PC-9 (cell line): ENCODE measurements around the gene OTUD1. TPM values are rescaled to one million over a fixed set of nuclear protein-coding genes. Genes with fewer than 3 reads are reported as not detected.

ENCODE experiments used
- BruUV-seq: library from RNA; stranded (reverse); fragments of 400-500 nt; replicated peaks from 2 replicates; lab custom pipeline; 2021; lab: Mats Ljungman, UMichigan
- CTCF ChIA-PET: fragments of 300-600 bp; sonication (Branson Sonifier 250); formaldehyde crosslinking; loops from one replicate; lab custom pipeline; 2022; ENCODE audit warnings: antibody characterized with exemption; lab: Charles Lee
- POLR2A ChIA-PET: fragments of 300-600 bp; sonication (Branson Sonifier 250); formaldehyde crosslinking; loops from one replicate; lab custom pipeline; 2022; ENCODE audit warnings: antibody characterized with exemption; ENCODE audit not compliant: unreplicated experiment; lab: Charles Lee
- DNase-seq, 2 experiments: peaks; one replicate each; pipeline versions ENCODE4 v3.0.0 to v3.0.0-alpha.2; 2015 to 2022; ENCODE audit warnings: mixed read lengths in 1 of 2
- H2AFZ ChIP-seq: fragments of 200-600 bp; sonication (generic); 2 replicates; pipeline ENCODE4 v1.8.1; 2017; ENCODE audit warnings: antibody characterized with exemption
- H3F3A ChIP-seq: fragments of 200-600 bp; sonication (generic); 2 replicates; pipeline ENCODE4 v1.8.1; 2017; ENCODE audit warnings: antibody characterized with exemption, mild to moderate bottlenecking, low read depth; ENCODE audit not compliant: insufficient read depth
- H3K27ac ChIP-seq: fragments of 200-600 bp; sonication (generic); 2 replicates; pipeline ENCODE4 v1.6.1; 2016; ENCODE audit warnings: mixed run types
- H3K27me3 ChIP-seq: fragments of 200-600 bp; sonication (generic); 2 replicates; pipeline ENCODE4 v1.6.1; 2016; ENCODE audit warnings: low read depth, mixed run types; ENCODE audit not compliant: insufficient read depth
- H3K36me3 ChIP-seq: fragments of 200-600 bp; sonication (generic); 2 replicates; pipeline ENCODE4 v1.6.1; 2016; ENCODE audit warnings: low read depth, mixed run types
- H3K4me1 ChIP-seq: fragments of 200-600 bp; sonication (generic); replicated peaks from 2 replicates; pipeline ENCODE4 v1.6.1; 2016; ENCODE audit warnings: mixed run types; ENCODE audit not compliant: insufficient read depth
- H3K4me2 ChIP-seq: fragments of 200-600 bp; sonication (generic); 2 replicates; pipeline ENCODE4 v1.6.1; 2017; ENCODE audit warnings: mixed run types
- H3K4me3 ChIP-seq: fragments of 200-600 bp; sonication (generic); 2 replicates; pipeline ENCODE4 v1.6.1; 2016; ENCODE audit warnings: mixed run types
- H3K79me2 ChIP-seq: fragments of 200-600 bp; sonication (generic); 2 replicates; pipeline ENCODE4 v1.6.1; 2017; ENCODE audit warnings: low read depth, mixed run types
- H3K9me2 ChIP-seq: fragments of 200-600 bp; sonication (generic); 2 replicates; pipeline ENCODE4 v1.8.1; 2017; ENCODE audit warnings: mild to moderate bottlenecking; ENCODE audit not compliant: insufficient read depth
- H3K9me3 ChIP-seq: fragments of 200-600 bp; sonication (generic); 2 replicates; pipeline ENCODE4 v1.8.1; 2016; ENCODE audit warnings: low read depth; ENCODE audit not compliant: insufficient read depth
- H4K20me1 ChIP-seq: fragments of 200-600 bp; sonication (generic); 2 replicates; pipeline ENCODE4 v1.8.1; 2017; ENCODE audit not compliant: insufficient read depth
- EZH2 ChIP-seq: fragments of 200-600 bp; sonication (generic); IDR thresholded peaks from 2 replicates; pipeline ENCODE4 v1.8.0; 2017; ENCODE audit warnings: antibody characterized with exemption, low read depth
- intact Hi-C: fragments of 100-400 bp; cut with micrococcal nuclease; formaldehyde crosslinking; loops from one replicate; pipeline ENCODE4 v1.10.0; 2022; ENCODE audit not compliant: unreplicated experiment
- total RNA-seq: library from RNA; stranded (reverse); gene quantifications from 2 replicates; pipeline ENCODE4 v1.2.3, GENCODE V29; 2021
- TF ChIP-seq, protein P1 (sequence below): fragments of 200-600 bp; sonication (generic); conservative IDR thresholded peaks from 2 replicates; pipeline ENCODE4 v1.6.1; 2017; ENCODE audit warnings: mixed run types, antibody characterized with exemption, mild to moderate bottlenecking, moderate library complexity

Gene OTUD1
- total RNA-seq, 1 experiment from 2014 or later = 16.9 TPM

DNA sequence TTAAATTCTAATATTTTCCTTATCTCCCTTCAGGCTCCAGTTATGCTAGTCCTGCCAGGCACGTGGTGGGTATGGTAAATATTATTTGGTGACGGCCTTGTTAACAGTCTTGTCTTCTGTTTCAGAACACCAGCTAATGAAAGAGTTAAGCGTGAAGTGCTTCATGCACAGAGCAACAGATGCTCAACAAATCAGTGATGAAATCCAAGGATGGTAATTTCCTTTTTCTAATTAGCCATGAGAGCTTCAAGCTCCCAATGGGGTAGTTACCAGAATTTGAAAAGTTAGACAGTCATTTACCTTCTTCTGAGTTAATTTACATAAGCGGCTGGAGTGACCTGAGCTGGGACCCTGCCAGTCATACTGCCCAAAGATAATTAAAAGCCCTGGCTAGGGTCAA is 1.9 kb upstream of the OTUD1 start:
- Histone ChIP-seq H3K4me1 (peaks cover 31% of the 10 kb centered on the region), H3K9me3 (no peaks in the 10 kb centered on the region), H3K4me2 (no peak overlapping the region), H3F3A (peaks cover 30% of the 10 kb centered on the region), H3K79me2 (peaks cover 21% of the 10 kb centered on the region), H3K9me2 (no peaks in the 10 kb centered on the region), H4K20me1 (peaks cover 14% of the 10 kb centered on the region; the same call in 1 of the 2 replicates), H3K27ac (no peak overlapping the region), H3K36me3 (no peaks in the 10 kb centered on the region), H2AFZ (no peak overlapping the region), H3K27me3 (no peaks in the 10 kb centered on the region), H3K4me3 (no peak overlapping the region)
- POLR2A ChIA-PET = interaction anchor here (0.9 kb wide), 1 partner anchor 13 kb away, joined by 5 read pairs; no protein-coding TSS in a partner anchor
- no TSS peak for BruUV-seq
- no peak for DNase-seq
- TF ChIP-seq EZH2 = no peak
- TF ChIP-seq, protein P1, sequence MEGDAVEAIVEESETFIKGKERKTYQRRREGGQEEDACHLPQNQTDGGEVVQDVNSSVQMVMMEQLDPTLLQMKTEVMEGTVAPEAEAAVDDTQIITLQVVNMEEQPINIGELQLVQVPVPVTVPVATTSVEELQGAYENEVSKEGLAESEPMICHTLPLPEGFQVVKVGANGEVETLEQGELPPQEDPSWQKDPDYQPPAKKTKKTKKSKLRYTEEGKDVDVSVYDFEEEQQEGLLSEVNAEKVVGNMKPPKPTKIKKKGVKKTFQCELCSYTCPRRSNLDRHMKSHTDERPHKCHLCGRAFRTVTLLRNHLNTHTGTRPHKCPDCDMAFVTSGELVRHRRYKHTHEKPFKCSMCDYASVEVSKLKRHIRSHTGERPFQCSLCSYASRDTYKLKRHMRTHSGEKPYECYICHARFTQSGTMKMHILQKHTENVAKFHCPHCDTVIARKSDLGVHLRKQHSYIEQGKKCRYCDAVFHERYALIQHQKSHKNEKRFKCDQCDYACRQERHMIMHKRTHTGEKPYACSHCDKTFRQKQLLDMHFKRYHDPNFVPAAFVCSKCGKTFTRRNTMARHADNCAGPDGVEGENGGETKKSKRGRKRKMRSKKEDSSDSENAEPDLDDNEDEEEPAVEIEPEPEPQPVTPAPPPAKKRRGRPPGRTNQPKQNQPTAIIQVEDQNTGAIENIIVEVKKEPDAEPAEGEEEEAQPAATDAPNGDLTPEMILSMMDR = no peak
- CTCF ChIA-PET = no interaction called here
- intact Hi-C loops = loop anchor here (10.0 kb wide), 1 partner anchor 1922 kb away; no protein-coding TSS in a partner anchor

DNA sequence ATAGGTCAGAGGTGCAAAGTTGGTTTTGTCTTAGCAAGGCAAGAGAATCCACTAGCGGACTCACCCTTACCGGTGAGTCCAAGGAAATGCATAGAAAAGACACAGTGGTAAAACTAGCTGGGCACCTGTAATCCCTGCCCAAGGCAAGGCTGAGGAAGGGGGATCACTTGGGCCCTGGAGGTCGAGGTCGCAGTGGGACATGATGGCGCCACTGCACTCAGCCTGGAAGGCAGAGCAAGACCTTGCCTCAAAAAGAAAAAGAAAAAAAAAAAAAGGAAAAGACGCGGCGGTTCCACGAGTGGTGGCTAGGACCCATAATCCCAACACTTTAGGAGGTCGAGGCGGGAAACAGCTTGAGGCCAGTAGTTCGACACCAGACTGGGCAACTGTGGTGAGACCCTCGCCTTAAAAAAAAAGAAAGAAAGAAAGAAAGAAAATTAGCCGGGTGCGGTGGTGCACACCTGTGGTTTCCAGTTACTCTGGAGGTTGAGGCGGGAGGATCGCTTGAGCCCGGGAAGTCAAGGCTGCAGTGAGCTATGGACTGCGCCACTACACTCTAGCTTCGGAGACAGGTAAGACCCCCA is 820 bp upstream of the OTUD1 start:
- Histone ChIP-seq H4K20me1 (peaks cover 14% of the 10 kb centered on the region; the same call in 1 of the 2 replicates), H3K27ac (peak overlapping the region; percentile 37; the same call in 1 of the 2 replicates), H3K27me3 (no peaks in the 10 kb centered on the region), H3F3A (peaks cover 21% of the 10 kb centered on the region), H3K4me1 (peaks cover 31% of the 10 kb centered on the region), H3K4me3 (peak overlapping the region; percentile 50; the same call in 1 of the 2 replicates), H3K9me2 (no peaks in the 10 kb centered on the region), H3K36me3 (no peaks in the 10 kb centered on the region), H2AFZ (no peak overlapping the region), H3K9me3 (no peaks in the 10 kb centered on the region), H3K4me2 (peak overlapping the region; percentile 62; the same call in 1 of the 2 replicates), H3K79me2 (peaks cover 32% of the 10 kb centered on the region)
- BruUV-seq = TSS peak; percentile 76
- intact Hi-C loops = loop anchor here (1.0 to 10.0 kb wide), 4 partner anchors 16 to 1923 kb away; partner anchors contain the start of gene C10orf67
- DNase-seq = no peak
- ChIA-PET CTCF (interaction anchor here (0.9 kb wide), 1 partner anchor 48 kb away, joined by 3 read pairs; no protein-coding TSS in a partner anchor), POLR2A (interaction anchor here (0.6 to 1.1 kb wide), 6 partner anchors 14 to 1308 kb away, joined by 3 to 5 read pairs (median 4); partner anchors contain the start of gene C10orf67)
- no peak for TF ChIP-seq EZH2
- TF ChIP-seq, protein P1 = no peak

DNA sequence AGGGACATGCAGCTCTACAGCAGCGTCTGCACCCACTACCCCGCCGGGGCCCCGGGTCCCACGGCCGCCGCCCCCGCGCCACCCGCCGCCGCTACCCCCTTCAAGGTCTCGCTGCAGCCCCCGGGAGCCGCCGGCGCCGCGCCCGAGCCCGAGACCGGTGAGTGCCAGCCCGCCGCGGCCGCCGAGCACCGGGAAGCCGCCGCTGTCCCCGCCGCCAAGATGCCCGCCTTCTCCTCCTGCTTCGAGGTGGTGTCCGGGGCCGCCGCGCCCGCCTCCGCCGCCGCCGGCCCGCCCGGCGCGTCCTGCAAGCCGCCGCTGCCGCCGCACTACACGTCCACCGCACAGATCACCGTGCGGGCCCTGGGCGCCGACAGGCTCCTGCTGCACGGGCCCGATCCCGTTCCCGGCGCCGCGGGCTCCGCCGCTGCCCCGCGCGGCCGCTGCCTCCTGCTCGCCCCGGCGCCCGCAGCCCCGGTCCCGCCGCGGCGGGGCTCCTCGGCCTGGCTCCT is 631 bp downstream of the OTUD1 start:
- Histone ChIP-seq H3F3A (peaks cover 13% of the 10 kb centered on the region; the same call in 1 of the 2 replicates), H2AFZ (peak overlapping the region; percentile 67; the same call in 1 of the 2 replicates), H3K36me3 (no peaks in the 10 kb centered on the region), H3K27ac (peak overlapping the region; percentile 37; the same call in 1 of the 2 replicates), H4K20me1 (peaks cover 14% of the 10 kb centered on the region; the same call in 1 of the 2 replicates), H3K4me1 (peaks cover 28% of the 10 kb centered on the region), H3K4me2 (peak overlapping the region; percentile 36; the same call in 1 of the 2 replicates), H3K79me2 (peaks cover 46% of the 10 kb centered on the region), H3K27me3 (no peaks in the 10 kb centered on the region), H3K9me2 (no peaks in the 10 kb centered on the region), H3K4me3 (peak overlapping the region; percentile 78), H3K9me3 (no peaks in the 10 kb centered on the region)
- TF ChIP-seq EZH2 = no peak
- TF ChIP-seq, protein P1 = no peak
- intact Hi-C loops = loop anchor here (1.0 to 10.0 kb wide), 3 partner anchors 101 to 1925 kb away; no protein-coding TSS in a partner anchor
- POLR2A ChIA-PET = interaction anchor here (0.6 to 0.7 kb wide), 2 partner anchors 57 to 87 kb away, joined by 3 to 5 read pairs; no protein-coding TSS in a partner anchor
- DNase-seq = no peak
- CTCF ChIA-PET = interaction anchor here (0.6 kb wide), 1 partner anchor 24 kb away, joined by 4 read pairs; no protein-coding TSS in a partner anchor
- BruUV-seq = no TSS peak
